Measurements from ENCODE around the gene MPEG1.

The MPEG1 gene

DNA sequence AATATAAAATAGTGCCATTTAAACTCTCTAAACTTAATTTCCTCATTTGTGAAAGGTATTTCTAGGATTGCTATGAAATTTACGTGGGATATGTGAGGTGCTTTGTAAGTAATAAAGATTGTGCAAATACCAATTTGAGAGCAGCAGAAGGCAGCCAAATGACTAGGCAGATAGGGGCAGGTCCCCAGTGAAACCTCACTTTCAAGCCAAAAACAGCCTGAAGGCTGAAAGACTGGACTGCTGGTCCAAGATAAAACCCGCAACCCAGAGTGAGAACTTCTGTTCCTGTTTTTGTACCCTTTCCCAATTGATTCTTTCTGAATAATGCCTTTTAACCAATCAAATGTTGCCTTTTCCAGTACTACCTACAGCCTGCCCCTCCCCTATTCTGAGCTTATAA is 33.6 kb downstream of the MPEG1 start:
- no peak for TF ChIP-seq CTCF (conservative IDR thresholded peaks at IDR 0.05; ENCODE audit: low read depth)
- POLR2A ChIA-PET (ENCODE audit: low non-redundant PET) = no interaction called here
- CTCF ChIA-PET = no interaction called here
- no peak for DNase-seq (ENCODE audit: low spot score)
- no peak overlapping the region for H3K27ac ChIP-seq

- CTCF ChIA-PET = no interaction called here
- DNase-seq (ENCODE audit: low spot score) = no peak
- POLR2A ChIA-PET (ENCODE audit: low non-redundant PET) = no interaction called here
- no peak for TF ChIP-seq CTCF (conservative IDR thresholded peaks at IDR 0.05; ENCODE audit: low read depth)
- H3K27ac ChIP-seq = no peak overlapping the region
Observed at GRCh38 chr11:59178402-59178801, 34.3 kb downstream of the MPEG1 start.

DNA sequence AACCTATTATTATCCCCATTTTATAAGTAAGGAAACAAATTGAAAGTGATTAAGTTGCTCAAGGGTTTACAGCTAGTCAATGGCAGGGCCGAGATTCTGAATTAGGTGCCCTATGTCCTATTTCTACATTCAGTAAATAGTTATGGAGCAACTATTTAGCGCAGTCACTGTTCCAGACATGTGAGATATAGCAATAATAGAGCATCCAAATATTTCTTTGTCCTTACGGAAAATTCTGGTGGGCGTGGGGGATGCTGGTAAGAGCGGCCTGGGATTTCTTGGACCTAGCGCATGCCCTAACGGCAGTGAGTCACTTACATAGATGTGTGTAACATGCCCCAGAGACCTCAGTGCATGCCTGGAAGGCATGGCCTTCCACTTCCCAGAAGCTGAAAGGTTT is 36.4 kb downstream of the MPEG1 start:
- no peak for TF ChIP-seq CTCF (conservative IDR thresholded peaks at IDR 0.05; ENCODE audit: low read depth)
- ChIA-PET POLR2A (ENCODE audit: low non-redundant PET) (no interaction called here), CTCF (interaction anchor here (1.3 kb wide), 1 partner anchor 10 kb away, joined by 6 read pairs; no protein-coding TSS in a partner anchor)
- no peak overlapping the region for H3K27ac ChIP-seq
- DNase-seq (ENCODE audit: low spot score) = no peak

- TF ChIP-seq CTCF (conservative IDR thresholded peaks at IDR 0.05; ENCODE audit: low read depth) = no peak
- no peak for DNase-seq (ENCODE audit: low spot score)
- ChIA-PET POLR2A (ENCODE audit: low non-redundant PET) (interaction anchor here (0.6 kb wide), 1 partner anchor 105 kb away, joined by 3 read pairs; no protein-coding TSS in a partner anchor), CTCF (interaction anchor here (0.6 to 1.6 kb wide), 4 partner anchors 11 to 636 kb away, joined by 3 to 6 read pairs (median 4); no protein-coding TSS in a partner anchor)
- peak overlapping the region; percentile 93 for H3K27ac ChIP-seq
Observed at GRCh38 chr11:59175091-59175501, 37.6 kb downstream of the MPEG1 start.

DNA sequence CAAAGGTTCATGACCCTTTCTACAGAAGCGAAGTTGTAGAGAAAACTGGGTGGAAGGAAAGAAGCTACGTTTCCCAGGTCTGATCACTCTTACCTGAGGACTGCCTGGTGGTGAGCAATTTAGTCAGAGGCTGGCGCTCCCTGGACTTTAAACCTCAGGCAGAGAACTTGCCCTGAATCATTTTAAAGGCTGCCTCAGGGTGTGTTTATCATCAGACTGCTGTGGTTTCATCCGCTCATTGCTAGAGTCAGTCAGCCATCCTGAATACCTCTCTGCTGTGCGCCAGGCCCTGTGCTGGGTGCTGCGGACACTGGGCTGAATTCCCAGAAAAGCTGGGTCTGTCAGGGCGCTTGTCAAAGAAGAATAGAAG is 38.1 kb downstream of the MPEG1 start:
- peak; percentile 75 for DNase-seq (ENCODE audit: low spot score)
- peak overlapping the region; percentile 93 for H3K27ac ChIP-seq
- ChIA-PET POLR2A (ENCODE audit: low non-redundant PET) (interaction anchor here (0.6 kb wide), 1 partner anchor 106 kb away, joined by 3 read pairs; no protein-coding TSS in a partner anchor), CTCF (interaction anchor here (0.6 to 1.6 kb wide), 4 partner anchors 12 to 637 kb away, joined by 3 to 6 read pairs (median 4); no protein-coding TSS in a partner anchor)
- TF ChIP-seq CTCF (conservative IDR thresholded peaks at IDR 0.05; ENCODE audit: low read depth) = no peak

GRCh38 chr11:59173964-59174663 is 38.6 kb downstream of the MPEG1 start:
- H3K27ac ChIP-seq = peak overlapping the region; percentile 93
- TF ChIP-seq CTCF (conservative IDR thresholded peaks at IDR 0.05; ENCODE audit: low read depth) = no peak
- peak; percentile 82 for DNase-seq (ENCODE audit: low spot score)
- ChIA-PET CTCF (interaction anchor here (0.6 to 1.6 kb wide), 4 partner anchors 12 to 91 kb away, joined by 3 to 6 read pairs (median 4); no protein-coding TSS in a partner anchor), POLR2A (ENCODE audit: low non-redundant PET) (interaction anchor here (0.7 kb wide), 1 partner anchor 496 kb away, joined by 9 read pairs; no protein-coding TSS in a partner anchor)

All from RWPE1 (cell line).